LNCAP (cell line): ENCODE data around the gene CPVL.

Experiments
- CTCF ChIP-seq: fragments of 450-650 bp; IDR thresholded peaks from 2 replicates; pipeline ENCODE4 v1.5.1; 2017; ENCODE audit warnings: mild to moderate bottlenecking

Gene CPVL

GRCh38 chr7:28953633-28954032 lies 192.7 kb downstream of the CPVL start:
- TF ChIP-seq CTCF: no peak
